HG03175 (cell line): ENCODE results near the gene DEDD2.

Experiments used
- ATAC-seq: cut with Tn5 transposase; IDR thresholded peaks from one replicate; pipeline ENCODE4 v1.9.1; 2021; ENCODE audit warnings: mild to moderate bottlenecking, moderate library complexity; ENCODE audit not compliant: unreplicated experiment

The DEDD2 gene

GRCh38 chr19:42200116-42200715 is 17.3 kb downstream of the DEDD2 start:
- ATAC-seq, result peak; percentile 0

- ATAC-seq, result peak; percentile 58
Measured at GRCh38 chr19:42199440-42200115, 17.9 kb downstream of the DEDD2 start.

GRCh38 chr19:42198676-42199439 is 18.6 kb downstream of the DEDD2 start:
- ATAC-seq, result peak; percentile 45

DNA sequence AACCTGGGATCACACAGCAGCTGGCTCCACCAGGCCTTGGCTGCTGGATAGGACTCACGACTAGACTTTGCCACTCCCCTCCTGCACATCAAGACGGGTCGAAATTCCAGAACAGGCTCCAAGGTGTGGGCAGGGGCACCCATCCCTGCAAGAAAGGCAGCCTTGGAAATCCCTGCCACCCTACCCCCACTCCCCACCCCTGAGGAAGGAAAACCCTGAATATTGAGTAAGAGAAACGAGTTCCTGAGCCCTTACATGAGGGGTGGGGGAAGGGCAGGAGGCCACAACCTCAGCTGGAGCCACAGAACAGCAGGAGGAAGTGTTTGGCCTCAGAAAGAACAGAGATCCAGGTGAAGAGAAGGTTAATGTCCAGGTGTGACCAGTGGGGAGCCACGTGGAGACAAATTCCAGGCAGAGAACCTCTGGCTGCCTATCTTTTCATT is 20.1 kb downstream of the DEDD2 start:
- ATAC-seq, result no peak

DNA sequence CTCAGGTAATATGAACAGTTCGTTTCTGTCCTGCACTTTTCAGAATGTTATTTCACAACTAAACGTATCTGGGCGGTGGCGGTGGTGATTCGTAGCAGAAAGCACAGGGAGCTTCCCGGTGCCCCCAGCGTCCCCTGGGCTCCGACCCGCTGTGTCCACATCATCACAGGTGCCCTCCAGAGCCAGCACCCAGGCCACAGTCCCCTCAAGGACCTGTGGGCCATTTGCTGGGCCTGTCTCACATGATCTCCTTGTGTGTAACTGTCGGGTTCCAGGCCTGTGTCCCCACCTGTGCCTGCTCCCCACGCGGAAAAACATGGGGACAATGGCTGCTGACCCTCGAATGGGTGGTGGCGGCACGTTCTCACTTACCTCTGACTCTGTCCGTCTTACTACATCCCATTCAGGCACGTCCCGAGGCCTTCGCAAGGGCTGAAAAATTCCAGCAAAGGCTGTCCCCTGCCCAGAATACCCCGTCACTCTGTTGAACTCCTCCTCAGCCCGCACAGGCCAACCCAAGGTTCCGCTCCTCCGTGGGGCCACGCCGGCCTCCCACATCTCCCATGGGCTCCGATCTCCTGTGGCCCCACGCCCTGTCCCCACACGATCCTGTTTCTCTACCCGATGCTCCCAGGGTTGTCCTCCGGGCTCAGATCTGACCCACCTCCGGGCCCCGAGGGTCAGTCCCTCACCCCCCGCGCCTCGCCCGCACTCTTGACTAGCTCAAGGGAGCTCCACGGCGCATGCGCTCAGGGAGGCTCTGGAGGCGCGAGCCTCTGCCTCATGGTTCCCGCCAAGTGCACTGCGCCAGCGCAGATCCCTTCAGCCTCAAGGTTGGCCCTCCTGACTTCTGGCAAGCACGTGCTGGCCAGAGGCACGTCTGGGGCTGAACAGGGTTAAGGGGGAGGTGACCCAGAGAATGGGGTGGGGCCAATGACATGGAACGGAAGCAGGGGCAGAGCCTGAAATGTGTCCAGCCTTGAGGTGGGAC is 21.2 kb downstream of the DEDD2 start:
- ATAC-seq, result no peak

DNA sequence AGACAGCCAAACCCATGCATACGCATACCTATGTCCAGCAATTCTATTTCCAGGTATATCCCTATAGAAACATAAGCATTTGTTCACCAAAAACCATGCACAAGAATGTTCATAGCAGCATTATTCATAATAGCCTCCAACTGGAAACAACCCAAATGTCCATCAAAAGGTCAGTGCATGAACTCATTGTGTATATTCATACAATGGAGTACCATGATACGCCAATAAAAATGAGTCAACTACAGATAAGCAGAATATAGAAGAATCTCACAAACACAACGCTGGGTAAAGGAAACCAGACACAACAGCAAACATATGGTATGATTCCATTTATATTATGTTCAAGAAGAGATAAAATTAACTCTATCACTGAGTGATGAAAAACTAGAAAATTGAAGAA is 23.8 kb downstream of the DEDD2 start:
- no peak for ATAC-seq

GRCh38 chr19:42193294-42193693 is 24.2 kb downstream of the DEDD2 start:
- no peak for ATAC-seq

DNA sequence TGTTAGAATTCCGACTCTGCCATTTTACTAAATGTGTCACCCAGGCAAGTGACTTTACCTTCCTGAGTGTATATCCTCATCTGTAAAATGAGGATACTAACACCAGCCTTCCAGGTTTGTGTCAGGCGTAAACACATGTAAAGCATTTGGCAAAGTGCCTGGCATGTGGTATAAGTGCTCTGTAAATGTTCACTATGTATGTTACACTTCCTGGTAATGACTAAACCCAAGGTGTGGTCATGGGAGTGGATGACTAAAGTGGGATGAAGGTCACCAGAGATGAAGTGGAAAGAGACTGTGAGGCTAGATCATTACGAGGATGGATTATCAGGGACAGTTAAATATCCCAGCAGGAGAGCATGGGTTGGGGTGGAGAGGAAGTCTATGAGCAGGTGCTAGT is 25.6 kb downstream of the DEDD2 start:
- ATAC-seq, result no peak

- ATAC-seq, result no peak
Measured at GRCh38 chr19:42191330-42191729, 26.1 kb downstream of the DEDD2 start.

- no peak for ATAC-seq
Measured at GRCh38 chr19:42189133-42189532, 28.3 kb downstream of the DEDD2 start.

GRCh38 chr19:42188665-42189064 is 28.8 kb downstream of the DEDD2 start:
- ATAC-seq, result no peak

DNA sequence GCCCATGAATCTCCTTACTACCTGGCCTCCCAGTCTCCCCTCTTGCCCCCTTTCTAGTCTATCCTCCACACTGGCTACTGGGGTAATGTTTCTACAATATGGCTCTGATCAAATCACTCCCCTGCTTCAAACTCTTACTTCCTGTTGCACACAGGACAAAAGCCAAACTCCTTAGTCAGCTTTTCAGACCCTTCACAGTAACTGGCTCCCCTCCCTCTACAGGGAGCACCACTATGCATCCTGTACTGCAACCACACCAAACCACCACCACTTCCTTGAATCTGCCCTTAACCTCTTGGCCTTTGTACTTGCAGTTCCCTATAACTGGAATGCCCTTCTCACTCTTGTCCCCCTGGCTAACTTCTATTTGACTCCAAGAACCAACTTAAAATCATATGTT is 32.2 kb downstream of the DEDD2 start:
- ATAC-seq, result no peak

- no peak for ATAC-seq
Measured at GRCh38 chr19:42184401-42184861, 33.0 kb downstream of the DEDD2 start.

- no peak for ATAC-seq
Measured at GRCh38 chr19:42178791-42179674, 38.4 kb downstream of the DEDD2 start.

- no peak for ATAC-seq
Measured at GRCh38 chr19:42177686-42178019, 39.8 kb downstream of the DEDD2 start.

- no peak for ATAC-seq
Measured at GRCh38 chr19:42176990-42177685, 40.3 kb downstream of the DEDD2 start.

GRCh38 chr19:42176649-42176989 is 40.9 kb downstream of the DEDD2 start:
- ATAC-seq, result no peak

DNA sequence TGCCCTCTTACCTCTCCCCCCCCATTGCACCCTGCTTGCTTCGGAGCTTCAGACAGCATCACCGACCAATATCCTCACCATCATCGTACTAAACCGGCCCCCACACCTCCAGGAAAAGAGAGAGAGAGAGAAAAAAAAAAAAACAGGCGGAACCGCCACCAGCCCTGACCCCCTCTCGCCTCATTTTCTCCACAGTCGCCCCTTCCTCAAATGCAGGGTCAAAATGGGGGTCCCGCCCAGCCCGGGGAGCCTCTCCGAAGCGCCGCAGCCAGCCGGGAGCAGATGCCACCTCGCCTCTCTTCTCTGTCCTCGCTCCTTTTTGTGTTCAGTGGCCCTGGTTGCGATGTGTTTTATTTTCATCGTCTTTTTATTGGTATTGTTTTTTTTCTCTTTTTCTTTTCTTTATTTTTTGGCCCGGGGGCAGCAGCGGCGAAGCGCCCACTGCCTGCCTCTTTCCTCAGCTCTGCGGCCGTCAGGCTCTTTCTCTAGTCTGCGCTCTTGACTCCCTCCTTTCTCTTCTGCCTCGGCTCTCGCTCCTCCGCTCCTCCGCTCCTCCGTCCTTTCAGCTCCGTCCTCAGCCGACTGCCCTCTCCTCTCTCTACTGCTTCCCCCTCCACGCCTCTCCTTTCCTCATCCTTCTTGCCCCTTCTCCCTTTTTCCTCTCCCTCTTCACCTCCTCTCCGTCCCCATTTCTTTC is 41.4 kb downstream of the DEDD2 start:
- ATAC-seq, result no peak
